GM19043 (cell line): ENCODE measurements around the gene XXYLT1.

ENCODE experiments used
- ATAC-seq: cut with Tn5 transposase; IDR thresholded peaks from one replicate; pipeline ENCODE4 v1.9.1; 2021; ENCODE audit warnings: low read depth; ENCODE audit not compliant: unreplicated experiment

Gene XXYLT1

DNA sequence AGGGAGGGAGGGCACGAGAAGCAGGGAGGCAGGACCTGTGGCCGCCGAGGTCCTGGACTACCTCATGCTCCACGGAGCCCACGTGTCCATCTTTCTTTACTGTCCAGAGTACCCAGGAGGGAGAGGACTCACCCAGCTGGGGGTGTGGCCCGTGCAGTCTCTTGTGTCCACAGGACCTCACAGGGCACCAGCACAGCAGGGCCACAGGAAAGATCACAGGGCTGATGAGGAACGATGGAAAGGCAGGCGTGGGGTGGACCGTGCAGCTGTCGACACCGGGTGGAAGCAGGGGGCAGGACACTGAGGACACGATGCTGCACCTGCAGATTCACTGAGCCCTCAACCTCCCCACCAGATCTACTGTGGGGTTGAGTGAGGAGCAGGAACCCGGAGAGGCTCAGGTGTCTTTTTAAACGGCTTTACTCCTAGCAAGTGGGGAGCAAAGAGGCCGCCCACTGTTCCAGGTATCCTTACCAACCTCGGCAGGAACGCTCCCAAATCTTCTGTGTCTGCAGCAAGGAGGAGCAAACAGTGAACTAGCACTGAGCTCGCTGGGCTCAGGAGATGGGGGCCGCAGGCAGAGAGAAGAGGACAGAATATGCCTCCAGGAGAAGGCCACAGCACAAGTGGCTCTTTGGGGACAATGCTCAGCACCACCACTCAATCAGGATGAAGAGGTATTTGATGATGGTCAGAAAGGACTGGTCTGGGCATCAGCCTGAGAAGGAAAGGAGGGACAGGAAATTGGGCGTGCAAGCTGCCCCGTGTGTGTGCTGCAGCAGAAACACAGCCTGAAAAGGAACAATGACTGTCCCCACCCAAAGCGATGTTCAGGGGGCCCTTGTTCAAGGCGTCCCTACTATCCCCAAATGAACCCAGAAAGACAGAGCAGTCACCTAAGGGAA, 198.8 kb downstream of the XXYLT1 start:
- no peak for ATAC-seq

DNA sequence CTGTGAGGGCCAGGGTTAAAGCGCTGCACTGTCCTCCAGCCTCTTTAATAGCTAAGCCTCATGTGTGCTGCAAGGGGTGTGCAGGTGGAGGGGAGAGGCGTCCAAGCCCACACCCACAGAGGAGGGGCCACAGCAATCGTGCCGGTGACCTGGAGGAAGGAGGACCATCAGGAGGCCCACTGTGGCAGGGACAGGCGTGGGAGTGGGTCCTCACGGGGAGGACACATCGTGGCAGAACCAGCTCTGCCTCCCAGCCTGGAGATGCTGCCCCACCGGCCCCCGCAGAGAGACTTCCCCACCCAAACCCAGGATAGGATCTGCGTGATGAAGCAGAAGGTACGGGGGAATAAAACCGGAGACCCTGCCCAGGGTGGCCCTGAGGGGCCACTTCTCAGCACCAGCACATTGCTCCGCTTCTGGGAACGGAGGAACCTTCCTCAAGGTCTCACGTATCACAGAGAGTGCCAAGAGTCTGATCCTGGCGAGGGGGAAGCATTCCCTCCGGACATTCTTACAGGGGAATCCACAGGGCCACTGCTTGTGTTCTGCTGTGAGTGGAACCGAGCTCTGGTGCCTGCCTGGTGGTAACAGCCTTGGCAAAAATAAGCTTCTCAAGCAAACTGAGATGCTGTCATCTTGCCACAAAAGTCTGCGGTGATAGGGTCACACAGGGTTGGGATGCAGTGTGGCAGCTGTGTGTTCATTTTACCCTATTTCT, 199.8 kb downstream of the XXYLT1 start:
- no peak for ATAC-seq

DNA sequence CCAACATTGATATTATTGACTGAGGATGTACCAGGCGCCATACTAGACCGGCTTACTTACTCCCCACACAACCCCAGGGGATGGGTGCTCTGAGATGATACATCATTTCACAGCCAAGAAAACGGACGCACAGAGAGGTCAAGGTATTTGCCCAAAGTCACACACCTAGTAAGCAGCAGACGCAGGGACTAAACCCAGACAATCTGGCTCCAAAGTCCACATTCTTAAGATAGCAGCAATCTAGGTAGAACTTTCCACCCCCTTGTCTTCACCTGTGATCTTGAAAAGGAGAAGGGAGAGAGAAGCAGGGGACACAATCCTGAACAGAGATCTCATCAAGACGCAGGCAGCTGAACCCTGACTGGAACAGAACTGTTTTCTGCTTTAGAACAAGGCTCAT, 200.6 kb downstream of the XXYLT1 start:
- ATAC-seq, result no peak

DNA sequence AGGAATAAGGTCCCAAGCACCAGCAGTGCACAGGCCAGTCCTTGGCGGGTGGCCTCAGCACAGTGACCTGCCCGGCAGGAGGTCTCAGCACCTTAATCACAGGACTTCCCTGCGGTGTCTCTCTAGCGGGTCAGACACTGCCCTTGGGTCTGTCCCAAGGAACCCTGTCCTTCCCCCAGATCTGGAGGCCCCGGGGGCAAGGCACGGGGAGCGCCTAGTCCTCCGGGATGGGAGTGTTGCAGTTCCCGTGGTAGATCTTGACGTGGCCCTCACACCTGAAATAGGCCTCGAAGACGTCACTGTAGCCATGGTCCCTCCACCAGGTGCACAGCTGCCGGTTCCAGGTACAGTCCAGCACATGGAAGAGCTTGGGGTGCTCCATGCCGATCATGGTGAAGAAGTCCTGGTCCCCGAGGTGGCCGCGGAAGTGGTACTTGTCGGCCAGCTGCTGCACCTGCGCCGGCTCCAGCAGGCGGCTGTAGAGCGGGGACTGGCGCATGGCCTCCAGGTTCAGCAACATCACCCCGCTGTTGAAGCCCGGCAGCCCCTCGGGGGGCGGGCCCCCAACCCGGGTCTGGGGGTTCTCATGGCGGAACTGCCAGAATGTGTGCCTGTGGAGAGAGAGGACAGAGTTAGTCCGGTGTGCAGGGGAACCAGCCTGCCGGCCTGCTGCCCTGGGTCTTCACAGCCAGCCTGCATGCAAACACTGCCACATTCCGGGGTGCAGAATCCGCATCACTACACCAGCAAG, 201.3 kb downstream of the XXYLT1 start:
- no peak for ATAC-seq

DNA sequence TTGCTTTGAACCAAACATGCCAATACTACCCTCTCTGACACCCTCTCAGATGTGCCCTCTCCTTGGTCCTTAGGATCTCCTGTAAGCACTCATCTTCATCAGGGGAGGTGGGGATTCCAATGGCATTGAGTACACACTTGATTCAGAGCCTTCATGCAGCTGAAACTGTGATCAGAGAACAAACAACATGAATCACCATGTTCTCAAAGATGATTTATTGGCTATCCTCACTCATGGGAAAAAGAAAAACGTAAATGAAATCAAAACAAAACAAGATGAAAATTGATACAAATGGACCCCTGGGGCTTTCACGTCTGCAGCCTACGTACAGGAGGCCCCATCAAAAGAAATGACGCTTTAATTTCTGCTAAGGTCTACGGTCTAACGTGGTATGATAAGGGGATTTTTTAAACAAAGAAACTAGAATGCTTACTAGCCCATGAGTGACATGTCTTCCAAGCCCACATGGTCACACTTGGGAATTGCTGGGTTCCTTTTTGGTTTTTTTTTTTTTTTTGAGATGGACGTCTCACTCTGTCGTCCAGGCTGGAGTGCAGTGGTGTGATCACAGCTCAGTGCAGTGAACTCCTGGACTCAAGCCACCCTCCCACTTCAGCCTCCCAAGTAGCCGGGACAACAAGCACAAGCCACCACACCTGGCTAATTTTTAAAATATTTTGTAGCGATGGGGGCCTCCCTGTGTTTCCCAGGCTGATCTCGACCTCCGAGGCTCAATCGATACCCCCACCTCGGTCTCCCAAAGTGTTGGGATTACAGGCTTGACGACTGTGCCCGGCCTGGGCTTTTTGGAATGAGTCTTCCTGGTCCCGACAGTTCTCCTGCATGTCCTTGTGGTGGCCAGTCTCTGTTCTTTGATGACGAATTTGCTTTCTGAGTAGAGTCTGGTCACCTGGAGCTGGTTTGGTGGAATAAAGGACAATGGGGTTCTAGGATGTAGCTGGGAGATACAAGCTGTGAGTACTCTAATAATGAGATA, 202.6 kb downstream of the XXYLT1 start:
- no peak for ATAC-seq

DNA sequence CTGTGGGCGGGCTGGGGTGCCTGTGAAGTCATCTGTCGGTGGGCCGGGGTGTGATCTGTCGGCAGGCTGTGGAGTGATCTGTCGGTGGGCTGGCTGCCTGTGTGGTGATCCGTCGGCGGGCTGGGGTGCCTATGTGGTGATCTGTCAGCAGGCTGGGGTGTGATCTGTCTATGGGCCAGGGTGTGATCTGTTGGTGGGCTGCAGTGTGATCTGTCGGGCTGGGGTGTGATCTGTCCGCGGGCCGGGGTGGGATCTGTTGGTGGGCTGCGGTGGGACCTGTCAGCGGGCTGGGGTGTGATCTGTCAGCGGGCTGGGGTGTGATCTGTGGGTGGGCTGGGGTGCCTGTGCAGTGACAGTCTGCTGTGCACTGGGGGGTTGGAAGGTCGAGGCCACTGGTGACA, 204.5 kb downstream of the XXYLT1 start:
- ATAC-seq, result no peak

DNA sequence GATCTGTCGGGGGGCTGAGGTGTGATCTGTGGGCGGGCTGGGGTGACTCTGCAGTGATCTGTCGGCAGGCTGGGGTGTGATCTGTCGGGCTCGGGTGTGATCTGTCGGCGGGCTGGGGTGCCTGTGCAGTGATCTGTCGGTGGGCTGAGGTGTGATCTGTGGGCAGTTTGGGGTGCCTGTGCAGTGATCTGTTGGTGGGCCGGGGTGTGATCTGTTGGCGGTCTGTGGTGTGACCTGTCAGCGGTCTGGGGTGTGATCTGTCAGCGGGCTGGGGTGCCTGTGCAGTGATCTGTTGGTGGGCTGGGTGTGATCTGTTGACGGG, 205.1 kb downstream of the XXYLT1 start:
- no peak for ATAC-seq

DNA sequence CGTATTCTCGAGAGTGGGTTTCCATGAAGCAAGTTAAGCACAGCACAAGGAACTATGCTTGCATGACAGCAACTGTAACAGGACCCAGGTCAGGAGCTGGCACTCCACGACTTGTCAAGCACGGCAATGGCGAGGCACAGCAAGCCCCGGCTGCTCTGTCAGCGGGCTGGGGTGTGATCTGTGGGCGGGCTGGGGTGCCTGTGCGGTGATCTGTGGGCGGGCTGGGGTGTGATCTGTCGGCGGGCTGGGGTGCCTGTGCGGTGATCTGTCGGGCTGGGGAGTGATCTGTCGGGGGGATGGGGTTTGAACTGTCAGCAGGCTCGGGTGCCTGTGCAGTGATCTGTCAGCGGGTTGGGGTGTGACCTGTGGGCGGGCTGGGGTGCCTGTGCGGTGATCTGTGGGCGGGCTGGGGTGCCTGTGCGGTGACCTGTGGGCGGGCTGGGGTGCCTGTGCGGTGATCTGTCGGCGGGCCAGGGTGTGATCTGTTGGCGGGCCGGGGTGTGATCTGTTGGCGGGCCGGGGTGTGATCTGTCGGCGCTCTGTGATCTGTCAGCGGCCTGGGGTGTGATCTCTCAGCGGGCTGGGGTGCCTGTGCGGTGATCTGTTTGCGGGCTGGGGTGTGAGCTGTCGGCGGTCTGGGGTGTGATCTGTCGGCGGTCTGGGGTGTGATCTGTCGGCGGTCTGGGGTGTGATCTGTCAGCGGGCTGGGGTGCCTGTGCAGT, 205.7 kb downstream of the XXYLT1 start:
- ATAC-seq, result no peak

DNA sequence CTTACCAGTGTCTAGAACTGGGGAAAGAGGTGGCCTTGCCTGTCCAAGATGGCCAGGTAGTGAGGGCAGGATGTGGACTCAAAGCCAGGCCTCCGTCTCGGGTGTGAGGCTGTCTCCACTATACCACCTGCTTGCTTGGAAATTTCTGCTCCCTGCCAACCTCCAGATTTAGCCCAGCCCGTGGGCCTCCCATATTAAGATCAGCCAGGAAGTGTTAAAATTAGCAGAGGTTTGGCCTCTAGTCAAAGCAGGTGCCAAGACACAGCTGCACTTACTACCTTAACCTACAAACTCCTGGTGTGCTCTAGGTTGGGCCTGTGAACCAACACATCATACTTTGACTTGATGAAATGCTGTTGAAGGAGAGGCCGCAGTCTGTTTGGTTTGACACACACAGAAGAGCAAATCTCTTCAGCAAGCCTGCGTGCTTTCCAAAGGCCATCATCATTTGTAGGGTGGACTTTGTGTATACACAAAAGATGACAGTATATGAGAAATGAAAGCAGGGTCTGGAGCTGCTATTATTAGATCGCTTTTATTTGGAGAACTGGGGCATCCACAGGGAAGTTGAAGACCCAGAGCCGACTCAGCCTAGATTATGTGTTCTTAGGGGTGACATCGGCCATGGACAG, 206.5 kb downstream of the XXYLT1 start:
- ATAC-seq, result no peak

DNA sequence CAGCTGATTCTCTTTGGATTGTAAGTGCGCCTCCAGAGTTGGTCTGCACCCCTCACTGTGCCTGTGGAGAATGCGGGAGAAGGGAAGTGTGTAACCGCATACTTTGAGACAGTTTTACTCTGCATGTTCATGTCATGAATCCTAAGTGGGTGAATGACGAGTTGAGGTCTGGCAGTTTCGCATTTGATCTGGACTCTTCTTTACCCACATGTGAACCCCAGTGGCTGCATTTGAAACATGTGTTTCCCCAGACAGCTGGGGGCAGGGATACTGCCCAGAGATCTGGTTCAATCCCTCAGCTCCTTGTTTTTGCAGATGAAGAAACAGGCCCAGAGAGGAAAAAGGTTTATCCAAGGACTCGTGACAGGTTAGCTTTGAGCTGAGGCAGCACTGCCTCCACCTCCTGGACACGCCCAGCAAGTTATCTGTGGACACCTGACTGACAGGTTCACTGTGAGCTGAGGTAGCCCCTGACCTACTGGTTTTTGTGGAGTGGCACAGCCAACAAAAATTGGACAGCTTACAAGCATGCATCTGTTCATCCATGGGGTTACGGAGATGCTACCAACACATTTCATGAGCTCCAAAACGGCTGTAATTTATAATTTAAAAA, 207.3 kb downstream of the XXYLT1 start:
- no peak for ATAC-seq

DNA sequence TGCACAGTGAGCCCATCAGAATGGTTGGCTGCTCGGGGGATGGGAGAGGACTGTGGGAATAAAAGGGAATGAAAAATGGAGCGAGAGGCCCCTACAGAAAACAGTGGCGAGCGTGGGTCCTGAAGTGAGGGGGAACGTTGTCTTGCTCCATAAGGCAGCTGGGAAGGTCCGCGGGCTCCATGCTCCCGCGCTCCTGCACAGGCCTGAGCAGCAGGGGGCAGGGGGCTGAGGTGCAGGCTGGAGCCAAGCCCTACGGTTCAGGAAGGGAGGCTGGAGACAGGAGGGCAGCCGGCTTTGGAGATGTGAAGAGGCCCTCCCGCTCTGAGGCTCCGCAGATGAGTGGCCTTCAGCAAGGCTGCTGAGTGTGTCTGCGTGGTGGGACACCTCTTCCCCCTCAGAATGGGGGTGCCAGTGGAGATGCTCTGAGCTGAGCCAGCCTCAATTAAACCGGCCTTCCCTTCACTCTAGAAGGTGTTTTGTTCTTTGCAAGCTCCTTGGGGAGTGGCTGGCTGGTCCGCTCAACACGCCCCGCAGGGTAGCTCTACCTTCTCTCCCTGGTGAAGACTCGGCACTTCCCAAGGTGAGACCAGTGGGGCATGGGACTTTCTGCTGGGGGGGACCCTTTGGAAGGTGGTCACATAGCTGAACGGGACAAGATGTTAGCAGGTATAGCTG, 208.0 kb downstream of the XXYLT1 start:
- ATAC-seq, result no peak

DNA sequence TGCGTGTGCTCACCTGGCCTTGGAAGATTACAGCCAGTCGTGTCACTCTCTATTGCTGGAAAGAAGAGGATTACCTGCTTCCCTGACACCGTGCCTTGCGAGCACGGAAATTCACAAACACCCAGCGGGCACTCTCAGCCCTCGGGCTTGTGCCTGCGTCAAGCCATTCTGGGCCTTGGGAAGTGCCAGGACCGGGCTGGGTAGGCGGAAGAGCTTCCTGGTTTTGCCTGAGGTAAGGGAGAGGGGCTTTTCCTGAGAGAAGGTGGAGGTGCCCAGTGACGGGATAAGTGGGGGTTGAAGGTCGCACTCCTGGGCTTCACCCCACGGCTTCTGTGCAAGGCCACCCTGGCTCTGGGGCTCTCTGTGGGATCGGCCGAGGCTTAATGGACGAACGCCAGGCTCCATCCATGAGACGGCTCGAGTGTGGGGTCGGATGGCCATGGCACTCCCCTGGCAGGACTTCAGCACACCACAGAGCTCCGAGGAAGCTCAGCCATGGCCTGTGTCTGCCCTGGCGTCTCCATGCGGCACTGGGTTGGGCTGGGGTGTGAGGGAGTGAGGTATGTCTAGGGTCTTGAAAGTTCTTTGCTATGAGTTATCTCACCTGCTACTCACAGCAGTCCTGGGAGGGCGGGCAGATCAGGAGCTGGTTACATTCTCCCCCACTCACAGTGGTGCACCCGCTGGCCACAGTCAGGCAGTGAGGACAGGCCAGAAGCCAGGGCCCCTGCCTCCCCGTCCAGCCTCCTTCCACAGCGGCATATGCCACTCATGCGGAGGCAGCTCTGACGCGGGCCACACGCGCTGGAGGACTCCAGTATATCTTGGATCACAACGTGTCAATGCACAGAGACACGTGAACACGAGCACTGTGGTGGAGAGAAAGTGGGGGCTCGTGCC, 209.0 kb downstream of the XXYLT1 start:
- ATAC-seq, result no peak

DNA sequence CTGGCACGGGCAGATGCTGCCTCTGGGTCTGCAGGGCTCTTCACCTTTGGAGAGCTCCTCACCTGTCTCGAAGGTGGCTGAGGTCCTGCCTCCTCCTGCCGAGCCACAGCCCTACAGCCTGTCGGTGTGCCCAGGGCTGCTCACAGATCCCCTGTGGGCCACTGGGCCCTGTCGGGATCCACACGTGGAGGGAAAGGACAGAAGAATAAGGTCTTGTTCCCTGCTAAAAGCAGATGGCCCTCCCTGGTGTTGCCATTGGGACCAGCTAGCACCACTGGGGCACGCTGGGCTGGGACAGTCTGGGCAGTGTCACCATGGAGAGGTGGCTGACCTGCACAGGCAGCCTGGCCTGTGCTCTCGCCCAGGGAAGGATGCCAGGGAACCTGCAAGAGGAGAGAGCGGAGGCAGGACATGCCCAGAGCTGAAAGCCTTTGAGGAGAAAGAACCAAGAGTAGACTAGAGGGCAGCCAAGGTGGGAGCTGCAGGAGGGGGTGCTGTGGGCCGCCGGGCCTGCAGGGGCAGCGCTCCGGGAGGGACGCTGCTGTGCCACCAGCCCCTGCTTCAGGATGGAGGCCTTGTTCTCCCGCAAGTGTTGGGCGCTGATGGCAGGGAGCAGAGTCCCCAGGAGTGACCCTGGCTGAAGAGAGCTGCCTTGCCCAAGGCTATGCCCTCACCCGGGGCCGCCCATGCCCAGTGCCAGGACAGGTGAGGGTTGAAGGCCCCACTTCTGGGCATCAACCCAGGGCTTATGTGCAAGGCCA, 210.2 kb downstream of the XXYLT1 start:
- no peak for ATAC-seq

DNA sequence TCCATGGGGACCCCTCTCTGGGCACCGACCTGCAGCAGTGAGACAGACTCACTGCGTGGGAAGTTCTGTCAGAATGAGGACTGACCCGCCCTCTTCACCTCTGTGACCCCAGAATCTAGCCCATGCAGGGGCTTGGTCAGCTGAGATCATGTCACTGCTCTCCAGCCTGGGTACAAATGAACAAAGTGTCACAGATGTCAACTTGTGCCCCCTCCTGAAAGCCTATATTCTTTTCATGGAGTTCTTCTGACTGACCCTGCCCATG, 210.8 kb downstream of the XXYLT1 start:
- no peak for ATAC-seq

DNA sequence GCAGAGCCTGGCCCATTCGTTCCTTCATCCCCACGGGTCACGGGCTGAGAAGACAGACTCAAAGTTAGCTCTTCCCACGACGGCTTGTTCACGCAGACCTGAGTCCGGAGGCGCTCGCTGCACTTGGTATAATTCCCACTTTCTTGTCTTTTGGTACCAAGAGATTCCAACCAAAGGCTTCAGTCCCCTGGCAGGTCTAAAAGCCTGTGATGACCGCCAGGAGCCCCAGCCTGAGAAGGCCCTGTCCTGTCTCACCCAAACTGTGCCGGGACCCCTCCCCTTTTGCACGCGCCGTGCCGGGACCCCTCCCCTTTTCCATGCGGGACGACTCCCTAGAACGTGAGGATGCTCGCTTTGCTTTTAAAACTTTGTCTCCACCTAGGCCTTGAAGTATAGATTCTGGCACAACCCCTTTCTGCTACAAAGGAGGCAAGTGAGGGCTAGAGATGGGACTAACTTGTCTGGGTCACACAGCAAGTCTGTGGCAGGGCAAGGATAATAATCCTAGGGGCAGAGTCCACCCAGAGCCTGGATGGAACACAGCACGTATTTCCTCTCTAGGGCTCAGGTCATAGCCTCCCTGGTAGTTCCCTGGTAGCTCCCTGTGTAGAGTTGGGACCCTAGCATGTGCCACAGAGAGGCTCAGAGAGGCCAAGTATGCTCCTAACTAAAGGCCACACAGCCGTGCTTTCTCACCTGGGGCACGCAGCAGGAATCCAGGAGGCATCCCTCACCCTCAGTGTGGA, 211.3 kb downstream of the XXYLT1 start:
- no peak for ATAC-seq

DNA sequence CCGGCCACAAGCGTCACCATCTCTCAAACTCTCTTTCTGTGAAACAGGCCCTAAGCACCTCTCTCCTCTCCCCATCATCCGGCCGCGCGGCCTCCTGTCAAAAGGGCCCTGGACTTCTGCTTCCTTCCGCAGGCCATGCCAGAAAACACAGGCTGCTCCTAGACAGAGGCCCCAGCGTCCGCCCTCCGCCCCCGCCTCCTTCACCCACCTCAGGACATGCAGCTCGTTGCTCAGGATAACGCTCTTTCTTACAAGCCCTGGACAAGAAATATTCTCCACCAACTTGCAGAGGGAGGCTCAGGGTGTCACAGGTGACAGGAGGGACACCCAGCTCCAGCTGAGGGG, 212.0 kb downstream of the XXYLT1 start:
- no peak for ATAC-seq
